Kidney epithelial cell (primary cell): ENCODE measurements around the gene PTPN23. TPM values are rescaled to one million over a fixed set of nuclear protein-coding genes. Genes with fewer than 3 reads are reported as not detected.

Source experiments
- DNase-seq: peaks from one replicate; pipeline ENCODE4 v3.0.0-alpha.2; 2010; ENCODE audit warnings: low read depth
- H3K27me3 ChIP-seq: 2 replicates; pipeline ENCODE4 v1.6.0; 2011; ENCODE audit warnings: low read length; ENCODE audit not compliant: control insufficient read depth, insufficient read depth
- H3K36me3 ChIP-seq: 2 replicates; pipeline ENCODE4 v1.5.1; 2011; ENCODE audit warnings: low read length; ENCODE audit not compliant: control insufficient read depth, insufficient read depth
- H3K4me3 ChIP-seq: 2 replicates; pipeline ENCODE4 v1.5.1; 2011; ENCODE audit warnings: low read depth, mild to moderate bottlenecking, control low read depth, low read length
- total RNA-seq: library from RNA; depleted of rRNA; stranded (reverse); fragments of >200 nt; gene quantifications from 2 replicates; pipeline ENCODE4 v1.2.3, GENCODE V29; 2015
- TF ChIP-seq, protein P1 (sequence below): IDR thresholded peaks from 2 replicates; pipeline ENCODE4 v1.5.1; 2011; ENCODE audit warnings: mild to moderate bottlenecking, moderate library complexity, low read length, control low read depth, inconsistent platforms; ENCODE audit not compliant: insufficient read depth, poor library complexity, severe bottlenecking

Gene PTPN23
- total RNA-seq, 1 donor from 2014 or later: 20.9 TPM

DNA sequence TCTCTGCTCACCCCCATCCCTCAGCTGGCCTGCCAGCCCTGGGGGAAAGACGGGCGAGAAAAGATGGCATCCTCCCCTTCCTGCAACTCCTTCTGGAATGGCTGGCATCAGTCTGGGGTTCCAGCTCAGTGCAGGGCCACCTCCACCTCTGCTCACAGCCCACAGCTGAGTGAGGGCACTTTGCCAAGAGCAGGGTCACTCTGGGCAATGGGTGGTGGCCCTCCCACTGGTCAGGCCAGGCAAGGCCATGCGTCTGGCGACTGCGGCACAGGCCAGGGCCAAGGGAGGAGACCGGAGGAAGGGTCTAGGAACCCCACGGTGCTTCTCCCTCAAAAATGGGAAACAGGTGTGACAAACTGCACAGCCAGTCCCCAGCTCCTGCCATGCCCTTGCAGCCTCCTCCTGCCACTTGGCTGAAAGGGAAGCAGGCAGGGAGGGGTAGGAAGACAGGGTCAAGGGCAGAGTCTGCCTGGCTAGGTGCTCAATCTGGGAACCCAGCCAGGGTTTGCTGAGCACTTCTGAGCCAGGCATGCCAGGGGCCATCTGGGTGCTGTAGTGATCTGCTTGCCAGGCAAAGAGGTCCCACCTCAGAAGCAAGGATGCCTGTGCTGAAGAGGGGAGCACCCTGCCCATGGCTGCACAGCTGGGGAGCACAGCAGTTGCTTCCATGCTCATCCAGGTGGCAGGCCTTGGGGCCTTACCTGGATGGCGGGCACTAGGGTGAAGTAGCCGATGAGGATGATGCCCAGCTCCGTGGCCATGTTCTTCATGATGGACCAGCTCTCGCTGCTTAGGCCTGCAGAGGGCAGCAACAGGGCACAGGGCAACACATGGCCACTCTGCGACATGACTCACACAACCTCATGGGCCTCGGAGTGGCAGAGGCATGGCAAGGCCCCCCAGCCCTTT lies 41.2 kb downstream of the PTPN23 start:
- Histone ChIP-seq H3K27me3 (no peaks in the 10 kb centered on the region), H3K36me3 (peaks cover 4% of the 10 kb centered on the region), H3K4me3 (no peak overlapping the region)
- TF ChIP-seq, protein P1, sequence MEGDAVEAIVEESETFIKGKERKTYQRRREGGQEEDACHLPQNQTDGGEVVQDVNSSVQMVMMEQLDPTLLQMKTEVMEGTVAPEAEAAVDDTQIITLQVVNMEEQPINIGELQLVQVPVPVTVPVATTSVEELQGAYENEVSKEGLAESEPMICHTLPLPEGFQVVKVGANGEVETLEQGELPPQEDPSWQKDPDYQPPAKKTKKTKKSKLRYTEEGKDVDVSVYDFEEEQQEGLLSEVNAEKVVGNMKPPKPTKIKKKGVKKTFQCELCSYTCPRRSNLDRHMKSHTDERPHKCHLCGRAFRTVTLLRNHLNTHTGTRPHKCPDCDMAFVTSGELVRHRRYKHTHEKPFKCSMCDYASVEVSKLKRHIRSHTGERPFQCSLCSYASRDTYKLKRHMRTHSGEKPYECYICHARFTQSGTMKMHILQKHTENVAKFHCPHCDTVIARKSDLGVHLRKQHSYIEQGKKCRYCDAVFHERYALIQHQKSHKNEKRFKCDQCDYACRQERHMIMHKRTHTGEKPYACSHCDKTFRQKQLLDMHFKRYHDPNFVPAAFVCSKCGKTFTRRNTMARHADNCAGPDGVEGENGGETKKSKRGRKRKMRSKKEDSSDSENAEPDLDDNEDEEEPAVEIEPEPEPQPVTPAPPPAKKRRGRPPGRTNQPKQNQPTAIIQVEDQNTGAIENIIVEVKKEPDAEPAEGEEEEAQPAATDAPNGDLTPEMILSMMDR: peak; percentile 12
- DNase-seq: no peak

DNA sequence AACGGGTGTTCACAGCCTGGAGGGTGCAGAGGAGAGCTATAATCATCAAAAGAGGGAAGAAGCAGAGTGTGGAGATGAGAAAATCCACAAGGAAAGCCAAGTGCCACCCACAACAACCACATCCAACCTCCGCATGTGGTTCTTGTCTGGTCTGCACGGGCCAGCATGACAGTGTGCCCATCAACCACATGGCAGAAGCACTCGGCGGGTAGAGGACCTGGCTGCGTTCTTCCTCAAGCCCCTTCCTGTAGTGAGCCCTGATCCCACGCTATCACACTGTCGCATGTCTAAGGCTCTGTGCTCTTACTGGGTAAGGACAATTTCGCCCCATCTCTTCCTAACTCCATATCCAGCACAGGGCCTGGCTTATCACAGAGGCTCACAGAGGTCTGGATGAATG lies 41.9 kb downstream of the PTPN23 start:
- H3K27me3 ChIP-seq: no peaks in the 10 kb centered on the region
- H3K4me3 ChIP-seq: no peak overlapping the region
- TF ChIP-seq, protein P1: no peak
- DNase-seq: no peak
- H3K36me3 ChIP-seq: peaks cover 4% of the 10 kb centered on the region

DNA sequence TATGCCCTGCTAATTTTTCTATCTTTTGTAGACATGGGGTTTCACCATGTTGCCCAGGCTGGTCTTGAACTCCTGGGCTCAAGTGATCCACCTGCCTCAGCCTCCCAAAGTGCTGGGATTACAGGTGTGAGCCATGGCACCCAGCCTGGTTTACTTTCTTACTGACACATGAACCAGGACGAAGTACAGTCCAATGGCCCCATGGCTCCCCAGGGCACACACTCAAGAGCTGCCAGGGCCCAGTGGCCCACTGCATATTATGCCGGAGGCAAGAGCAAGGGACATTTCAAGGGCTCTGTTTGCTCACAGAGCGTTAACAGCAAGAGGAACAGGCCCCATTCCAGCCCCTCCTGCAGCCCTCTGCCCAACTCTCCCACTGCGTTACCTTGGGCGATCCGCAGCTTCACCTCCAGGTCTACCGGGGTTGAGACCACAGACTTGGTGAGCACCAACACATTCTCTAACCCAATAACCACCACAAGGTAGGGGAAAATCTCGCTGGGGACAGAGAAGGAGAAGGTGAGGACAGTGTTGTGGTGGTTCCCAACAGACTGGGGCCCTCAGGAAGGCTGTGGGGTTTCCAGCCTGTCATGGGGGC lies 42.8 kb downstream of the PTPN23 start:
- DNase-seq: no peak
- TF ChIP-seq, protein P1: no peak
- peaks cover 4% of the 10 kb centered on the region for H3K36me3 ChIP-seq
- no peak overlapping the region for H3K4me3 ChIP-seq
- H3K27me3 ChIP-seq: no peaks in the 10 kb centered on the region

DNA sequence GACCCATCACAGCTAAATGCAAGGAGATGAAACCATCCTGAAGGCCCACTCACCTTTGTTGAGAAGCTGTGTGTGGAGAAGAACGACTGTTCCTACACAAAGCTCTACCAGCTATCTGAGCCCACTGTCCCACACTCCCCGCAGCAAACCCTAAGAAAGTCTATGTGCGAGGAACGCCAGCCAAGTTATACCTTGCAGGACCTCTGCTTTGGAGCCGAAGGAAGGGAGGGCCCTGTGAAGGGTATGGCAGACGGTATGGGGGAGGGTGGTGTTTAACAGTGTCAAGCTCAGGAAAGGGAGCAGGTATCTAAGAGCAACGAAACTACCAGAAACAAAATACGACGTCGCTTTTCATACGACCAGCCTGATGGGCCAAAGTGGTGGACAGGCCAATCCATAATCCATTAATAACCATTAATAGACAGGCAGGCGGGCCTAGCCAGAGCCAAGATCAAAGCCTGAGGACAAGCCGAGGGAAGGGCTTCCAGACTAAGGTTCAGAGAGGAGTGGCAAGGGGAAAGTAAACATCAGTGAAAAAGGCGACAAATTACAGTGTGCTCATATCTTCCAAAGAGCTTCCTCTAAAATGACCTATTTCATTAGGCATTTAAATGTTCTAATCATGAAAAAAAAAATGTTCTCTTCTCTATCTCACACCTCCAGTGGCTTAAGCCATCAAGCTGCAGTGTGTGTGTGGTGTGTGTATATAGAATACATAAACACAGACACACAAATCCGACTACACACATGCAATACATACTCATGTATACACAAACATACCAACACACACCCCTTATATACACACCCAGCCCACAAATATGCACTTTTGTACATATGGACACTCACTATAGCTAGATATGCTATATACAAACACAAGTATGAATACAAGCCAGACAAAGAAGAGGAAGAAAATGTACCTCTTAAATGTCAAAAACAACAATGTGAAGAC lies 43.9 kb downstream of the PTPN23 start:
- Histone ChIP-seq H3K36me3 (peaks cover 1% of the 10 kb centered on the region), H3K4me3 (no peak overlapping the region), H3K27me3 (no peaks in the 10 kb centered on the region)
- no peak for DNase-seq
- TF ChIP-seq, protein P1: no peak

DNA sequence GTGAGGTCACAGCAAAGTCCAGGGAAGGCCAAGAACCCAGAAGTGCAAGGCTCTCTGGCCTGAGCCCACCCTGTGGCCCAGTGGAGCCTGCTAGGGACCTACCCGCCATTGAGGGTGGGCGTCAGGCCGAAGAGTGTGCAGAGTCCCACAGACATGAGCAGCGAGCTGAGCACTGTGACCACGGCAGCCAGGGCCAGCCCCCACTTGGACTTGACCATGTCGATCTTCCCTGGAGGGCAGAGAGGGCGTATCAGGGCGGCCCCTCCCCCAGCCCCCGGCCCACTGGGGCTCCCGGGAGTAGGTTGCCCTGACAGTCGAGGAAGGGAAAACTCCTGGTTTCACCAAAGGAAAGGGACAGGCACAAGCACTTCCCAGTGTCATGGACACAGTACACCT lies 44.6 kb downstream of the PTPN23 start:
- no peak for DNase-seq
- Histone ChIP-seq H3K36me3 (peaks cover 1% of the 10 kb centered on the region), H3K4me3 (no peak overlapping the region), H3K27me3 (no peaks in the 10 kb centered on the region)
- TF ChIP-seq, protein P1: no peak
